HepG2 (cell line): ENCODE results near the gene FGF21. TPM values are rescaled to one million over a fixed set of nuclear protein-coding genes. Genes with fewer than 3 reads are reported as not detected.

Experiments used
- BATF2 ChIP-seq: sonication (generic); formaldehyde crosslinking; IDR thresholded peaks from 2 replicates; pipeline ENCODE4 v1.8.0; 2022; ENCODE audit warnings: mild to moderate bottlenecking, missing genetic modification reagents, moderate library complexity
- BCL6 ChIP-seq: IDR thresholded peaks from 2 replicates; pipeline ENCODE4 v1.6.1; 2016; ENCODE audit warnings: missing genetic modification reagents, missing compliant biosample characterization
- CCAR2 ChIP-seq: fragments of 200-400 bp; formaldehyde crosslinking; optimal IDR thresholded peaks from 2 replicates; pipeline ENCODE3; 2018; ENCODE audit warnings: low read depth, mild to moderate bottlenecking, low read length, moderate library complexity
- ELF1 ChIP-seq: sonication (generic); formaldehyde crosslinking; IDR thresholded peaks from 2 replicates; pipeline ENCODE4 v1.4.0; 2020; ENCODE audit warnings: missing genetic modification reagents
- KLF9 ChIP-seq: IDR thresholded peaks from 2 replicates; pipeline ENCODE4 v1.6.1; 2016; ENCODE audit warnings: low read depth
- MAFK ChIP-seq, 2 experiments: IDR thresholded peaks in 1 of 2; conservative IDR thresholded peaks in 1 of 2; 2 replicates each; pipeline ENCODE4 v1.6.1; 2011; ENCODE audit warnings: improper control_type of control experiment in 2 of 2, low read length in 2 of 2
- PHF21A ChIP-seq: sonication (generic); formaldehyde crosslinking; IDR thresholded peaks from 2 replicates; pipeline ENCODE4 v1.5.0; 2020; ENCODE audit warnings: mild to moderate bottlenecking, missing genetic modification reagents
- RBAK ChIP-seq: sonication (generic); formaldehyde crosslinking; IDR thresholded peaks from 2 replicates; pipeline ENCODE4 v1.5.1; 2020; ENCODE audit warnings: mild to moderate bottlenecking, missing genetic modification reagents
- RBM39 ChIP-seq: fragments of 200-400 bp; formaldehyde crosslinking; IDR thresholded peaks from one replicate; pipeline ENCODE4 v1.6.1; 2018; ENCODE audit warnings: antibody characterized with exemption, mild to moderate bottlenecking, low read depth, low read length; ENCODE audit not compliant: poor library complexity, severe bottlenecking
- RFX5 ChIP-seq: IDR thresholded peaks from 2 replicates; pipeline ENCODE4 v1.6.1; 2011; ENCODE audit warnings: low read depth, low read length, improper control_type of control experiment
- SMAD1 ChIP-seq: sonication (generic); formaldehyde crosslinking; IDR thresholded peaks from 2 replicates; pipeline ENCODE4 v1.4.0; 2020; ENCODE audit warnings: missing genetic modification reagents, low read depth, mild to moderate bottlenecking, borderline replicate concordance
- SOX13 ChIP-seq, 3 experiments: fragments of 450-650 bp in 1 of 3; sonication (generic) in 1 of 3; formaldehyde crosslinking in 1 of 3; IDR thresholded peaks in 2 of 3; conservative IDR thresholded peaks in 1 of 3; 2 replicates each; pipeline versions ENCODE4 v1.5.0 to v1.6.1; 2016 to 2020; ENCODE audit warnings: antibody characterized with exemption in 1 of 3, mild to moderate bottlenecking in 1 of 3, missing compliant biosample characterization in 1 of 3, missing genetic modification reagents in 1 of 3, moderate library complexity in 1 of 3
- SOX5 ChIP-seq: IDR thresholded peaks from 2 replicates; pipeline ENCODE4 v1.6.1; 2016; ENCODE audit warnings: borderline replicate concordance
- THAP11 ChIP-seq: IDR thresholded peaks from 2 replicates; pipeline ENCODE4 v1.6.1; 2016; ENCODE audit warnings: missing biosample characterization, missing genetic modification reagents
- TRIM24 ChIP-seq: sonication (generic); formaldehyde crosslinking; IDR thresholded peaks from 2 replicates; pipeline ENCODE4 v1.8.0; 2022; ENCODE audit warnings: mild to moderate bottlenecking, missing genetic modification reagents
- ZBTB33 ChIP-seq: sonication (generic); formaldehyde crosslinking; IDR thresholded peaks from 2 replicates; pipeline ENCODE4 v1.4.0; 2020; ENCODE audit warnings: missing genetic modification reagents
- ZFP91 ChIP-seq: sonication (generic); formaldehyde crosslinking; IDR thresholded peaks from 2 replicates; pipeline ENCODE4 v1.9.0; 2022; ENCODE audit warnings: missing genetic modification reagents, mild to moderate bottlenecking, borderline replicate concordance
- ZMYM3 ChIP-seq: sonication (generic); formaldehyde crosslinking; IDR thresholded peaks from 2 replicates; pipeline ENCODE4 v1.5.1; 2020; ENCODE audit warnings: mild to moderate bottlenecking, missing genetic modification reagents
- ZNF180 ChIP-seq: sonication (generic); formaldehyde crosslinking; IDR thresholded peaks from 2 replicates; pipeline ENCODE4 v1.4.0; 2020; ENCODE audit warnings: low read depth, missing genetic modification reagents, borderline replicate concordance
- ZNF24 ChIP-seq: fragments of 450-650 bp; IDR thresholded peaks from 2 replicates; pipeline ENCODE4 v1.6.1; 2017; ENCODE audit warnings: antibody characterized with exemption, mild to moderate bottlenecking
- ZNF343 ChIP-seq: sonication (generic); formaldehyde crosslinking; IDR thresholded peaks from 2 replicates; pipeline ENCODE4 v1.4.0; 2020; ENCODE audit warnings: mild to moderate bottlenecking, missing genetic modification reagents
- ZNF607 ChIP-seq: sonication (generic); formaldehyde crosslinking; IDR thresholded peaks from 2 replicates; pipeline ENCODE4 v1.5.1; 2020; ENCODE audit warnings: missing genetic modification reagents, mild to moderate bottlenecking, borderline replicate concordance
- polyA plus RNA-seq, 8 experiments: library from polyadenylated mRNA; depleted of rRNA in 3 of 8; stranded (reverse) in 7 of 8; unstranded in 1 of 8; fragments of >200 nt; fragmentation: Illumina TruSeq in 4 of 8; extraction: Trizol in 4 of 8; gene quantifications; 2 replicates each; pipeline versions ENCODE4 v1.2.1 to v1.2.3, GENCODE V29; 2011 to 2016; ENCODE audit warnings: low read depth in 4 of 8, missing spikeins in 1 of 8, mixed read lengths in 1 of 8; ENCODE audit not compliant: insufficient read depth in 1 of 8
- total RNA-seq, 5 experiments: library from RNA; depleted of rRNA; stranded (reverse); fragments of >200 nt; fragmentation: Illumina TruSeq; extraction: Trizol; gene quantifications; 2 replicates each; pipeline ENCODE4 v1.2.3, GENCODE V29; 2016; ENCODE audit warnings: low read depth in 1 of 5
- TF ChIP-seq, protein P1 (sequence below): sonication (generic); formaldehyde crosslinking; IDR thresholded peaks from 2 replicates; pipeline ENCODE4 v1.4.0; 2020; ENCODE audit warnings: missing genetic modification reagents
- TF ChIP-seq, protein P2 (sequence below): sonication (generic); formaldehyde crosslinking; conservative IDR thresholded peaks from 2 replicates; pipeline ENCODE4 v1.5.0; 2020; ENCODE audit warnings: missing genetic modification reagents

FGF21 gene
- total and polyA plus RNA-seq, 2 of the 13 experiments (the other 11 are each of a cell fraction or from before 2014, with no cell fraction given) = 0.17 TPM; not detected in 1

- TF ChIP-seq ZFP91 (CRISPR knock-in tag) (no peak), ZNF24 (no peak), BCL6 (peak; percentile 16; the same call in 1 of the 2 replicates), ZNF343 (CRISPR knock-in tag) (no peak), ZNF180 (CRISPR knock-in tag) (no peak), PHF21A (CRISPR knock-in tag) (0 out of 2 replicates have a peak, but pooled peaks have one; percentile 35), RBAK (no peak), ZMYM3 (peak; percentile 20; the same call in 1 of the 2 replicates), CCAR2 (no peak), SOX13 (IDR thresholded peaks at IDR 0.05) (no peak), SOX13 (CRISPR knock-in tag; conservative IDR thresholded peaks at IDR 0.05 in 1 of 2, IDR thresholded peaks at IDR 0.05 in 1 of 2) (peak in 1 of 2 experiments; percentile 18; a peak in 1 of 4 replicates), RBM39 (no peak), THAP11 (CRISPR knock-in tag) (0 out of 2 replicates have a peak, but pooled peaks have one; percentile 18), SMAD1 (CRISPR knock-in tag) (no peak), ZNF607 (CRISPR knock-in tag) (no peak), KLF9 (no peak), MAFK (conservative IDR thresholded peaks at IDR 0.05 in 1 of 2, IDR thresholded peaks at IDR 0.05 in 1 of 2; ENCODE audit: low read length in 2 of 2) (0 out of 4 replicates have a peak, but pooled peaks of 1 of the 2 experiments have one; percentile 18), BATF2 (CRISPR knock-in tag) (no peak), ZBTB33 (CRISPR knock-in tag) (no peak), SOX5 (0 out of 2 replicates have a peak, but pooled peaks have one; percentile 25), TRIM24 (CRISPR knock-in tag) (no peak), ELF1 (CRISPR knock-in tag) (no peak), RFX5 (no peak)
- TF ChIP-seq, protein P1, sequence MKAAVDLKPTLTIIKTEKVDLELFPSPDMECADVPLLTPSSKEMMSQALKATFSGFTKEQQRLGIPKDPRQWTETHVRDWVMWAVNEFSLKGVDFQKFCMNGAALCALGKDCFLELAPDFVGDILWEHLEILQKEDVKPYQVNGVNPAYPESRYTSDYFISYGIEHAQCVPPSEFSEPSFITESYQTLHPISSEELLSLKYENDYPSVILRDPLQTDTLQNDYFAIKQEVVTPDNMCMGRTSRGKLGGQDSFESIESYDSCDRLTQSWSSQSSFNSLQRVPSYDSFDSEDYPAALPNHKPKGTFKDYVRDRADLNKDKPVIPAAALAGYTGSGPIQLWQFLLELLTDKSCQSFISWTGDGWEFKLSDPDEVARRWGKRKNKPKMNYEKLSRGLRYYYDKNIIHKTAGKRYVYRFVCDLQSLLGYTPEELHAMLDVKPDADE (CRISPR knock-in tag) = no peak
- TF ChIP-seq, protein P2, sequence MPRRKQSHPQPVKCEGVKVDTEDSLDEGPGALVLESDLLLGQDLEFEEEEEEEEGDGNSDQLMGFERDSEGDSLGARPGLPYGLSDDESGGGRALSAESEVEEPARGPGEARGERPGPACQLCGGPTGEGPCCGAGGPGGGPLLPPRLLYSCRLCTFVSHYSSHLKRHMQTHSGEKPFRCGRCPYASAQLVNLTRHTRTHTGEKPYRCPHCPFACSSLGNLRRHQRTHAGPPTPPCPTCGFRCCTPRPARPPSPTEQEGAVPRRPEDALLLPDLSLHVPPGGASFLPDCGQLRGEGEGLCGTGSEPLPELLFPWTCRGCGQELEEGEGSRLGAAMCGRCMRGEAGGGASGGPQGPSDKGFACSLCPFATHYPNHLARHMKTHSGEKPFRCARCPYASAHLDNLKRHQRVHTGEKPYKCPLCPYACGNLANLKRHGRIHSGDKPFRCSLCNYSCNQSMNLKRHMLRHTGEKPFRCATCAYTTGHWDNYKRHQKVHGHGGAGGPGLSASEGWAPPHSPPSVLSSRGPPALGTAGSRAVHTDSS (CRISPR knock-in tag) = no peak
These were observed 37.9 kb downstream of the FGF21 start (continued) for GRCh38 chr19:48793271-48793670.
